Hepatocyte (in vitro differentiated cells): ENCODE results near the gene GLUL. TPM values are rescaled to one million over a fixed set of nuclear protein-coding genes. Genes with fewer than 3 reads are reported as not detected.

ENCODE experiments used
- DNase-seq: peaks from one replicate; pipeline ENCODE4 v3.0.0-alpha.2; 2016; ENCODE audit warnings: low spot score
- H2AFZ ChIP-seq: fragments of 200-600 bp; sonication (generic); 2 replicates; pipeline ENCODE4 v1.6.0; 2016; ENCODE audit warnings: antibody characterized with exemption, mild to moderate bottlenecking
- H3K27ac ChIP-seq: fragments of 200-600 bp; sonication (generic); 2 replicates; pipeline ENCODE4 v1.5.1; 2016; ENCODE audit warnings: mild to moderate bottlenecking
- H3K27me3 ChIP-seq: fragments of 200-600 bp; sonication (generic); 2 replicates; pipeline ENCODE4 v1.6.1; 2016
- H3K36me3 ChIP-seq: fragments of 200-600 bp; sonication (generic); replicated peaks from 2 replicates; pipeline ENCODE4 v1.5.1; 2016; ENCODE audit warnings: low read depth; ENCODE audit not compliant: insufficient read depth
- H3K4me1 ChIP-seq: fragments of 200-600 bp; sonication (generic); 2 replicates; pipeline ENCODE4 v1.5.1; 2016; ENCODE audit warnings: mild to moderate bottlenecking, moderate library complexity; ENCODE audit not compliant: insufficient read depth
- H3K4me2 ChIP-seq: fragments of 200-600 bp; sonication (generic); 2 replicates; pipeline ENCODE4 v1.6.0; 2016
- H3K4me3 ChIP-seq: fragments of 200-600 bp; sonication (generic); 2 replicates; pipeline ENCODE4 v1.5.1; 2016; ENCODE audit warnings: mild to moderate bottlenecking
- H3K79me2 ChIP-seq: fragments of 200-600 bp; sonication (generic); 2 replicates; pipeline ENCODE4 v1.6.0; 2017; ENCODE audit warnings: mild to moderate bottlenecking
- H3K9me2 ChIP-seq: fragments of 200-600 bp; sonication (generic); replicated peaks from 2 replicates; pipeline ENCODE4 v1.6.0; 2017; ENCODE audit warnings: mild to moderate bottlenecking; ENCODE audit not compliant: insufficient read depth
- H3K9me3 ChIP-seq: fragments of 200-600 bp; sonication (generic); 2 replicates; pipeline ENCODE4 v1.5.1; 2016; ENCODE audit warnings: low read depth, mild to moderate bottlenecking
- H4K20me1 ChIP-seq: fragments of 200-600 bp; sonication (generic); 2 replicates; pipeline ENCODE4 v1.6.0; 2016; ENCODE audit warnings: mild to moderate bottlenecking; ENCODE audit not compliant: insufficient read depth, poor library complexity, severe bottlenecking
- EZH2 ChIP-seq: fragments of 200-600 bp; sonication (generic); IDR thresholded peaks from 2 replicates; pipeline ENCODE4 v1.6.1; 2016; ENCODE audit warnings: antibody characterized with exemption, mild to moderate bottlenecking, borderline replicate concordance
- EZH2phosphoT487 ChIP-seq: fragments of 200-600 bp; sonication (generic); IDR thresholded peaks from one replicate; pipeline ENCODE4 v1.6.1; 2018; ENCODE audit warnings: antibody characterized with exemption, mild to moderate bottlenecking, low read depth, moderate library complexity; ENCODE audit not compliant: unreplicated experiment, severe bottlenecking
- WGBS: methylation state at CpG from one replicate; pipeline ENCODE4 v1.1.6; 2016; ENCODE audit warnings: low lambda C conversion rate; ENCODE audit errors: missing lambda C conversion rate; 5-methylcytosine and 5-hydroxymethylcytosine counted together
- polyA plus RNA-seq: library from polyadenylated mRNA; unstranded; fragments of >200 nt; fragmentation: Nextera tagmentation; extraction: Ambion mirVana; gene quantifications from 2 replicates; pipeline ENCODE4 v1.2.1, GENCODE V29; 2016
- total RNA-seq: library from RNA; depleted of rRNA; stranded (reverse); fragments of >200 nt; gene quantifications from 2 replicates; pipeline ENCODE4 v1.2.3, GENCODE V29; 2014
- TF ChIP-seq, protein P1 (sequence below): fragments of 200-600 bp; sonication (generic); IDR thresholded peaks from 2 replicates; pipeline ENCODE4 v1.5.1; 2016; ENCODE audit warnings: antibody characterized with exemption, mild to moderate bottlenecking; ENCODE audit not compliant: poor library complexity

GLUL gene
- total and polyA plus RNA-seq, 2 experiments from 2014 or later = 747 to 846 TPM

- peaks cover 18% of the 10 kb centered on the region for H3K4me1 ChIP-seq
- no peak for TF ChIP-seq EZH2
- TF ChIP-seq, protein P1, sequence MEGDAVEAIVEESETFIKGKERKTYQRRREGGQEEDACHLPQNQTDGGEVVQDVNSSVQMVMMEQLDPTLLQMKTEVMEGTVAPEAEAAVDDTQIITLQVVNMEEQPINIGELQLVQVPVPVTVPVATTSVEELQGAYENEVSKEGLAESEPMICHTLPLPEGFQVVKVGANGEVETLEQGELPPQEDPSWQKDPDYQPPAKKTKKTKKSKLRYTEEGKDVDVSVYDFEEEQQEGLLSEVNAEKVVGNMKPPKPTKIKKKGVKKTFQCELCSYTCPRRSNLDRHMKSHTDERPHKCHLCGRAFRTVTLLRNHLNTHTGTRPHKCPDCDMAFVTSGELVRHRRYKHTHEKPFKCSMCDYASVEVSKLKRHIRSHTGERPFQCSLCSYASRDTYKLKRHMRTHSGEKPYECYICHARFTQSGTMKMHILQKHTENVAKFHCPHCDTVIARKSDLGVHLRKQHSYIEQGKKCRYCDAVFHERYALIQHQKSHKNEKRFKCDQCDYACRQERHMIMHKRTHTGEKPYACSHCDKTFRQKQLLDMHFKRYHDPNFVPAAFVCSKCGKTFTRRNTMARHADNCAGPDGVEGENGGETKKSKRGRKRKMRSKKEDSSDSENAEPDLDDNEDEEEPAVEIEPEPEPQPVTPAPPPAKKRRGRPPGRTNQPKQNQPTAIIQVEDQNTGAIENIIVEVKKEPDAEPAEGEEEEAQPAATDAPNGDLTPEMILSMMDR = no peak
- no peak for TF ChIP-seq EZH2phosphoT487
- H2AFZ ChIP-seq = no peak overlapping the region
- no peak overlapping the region for H3K4me3 ChIP-seq
- no peak overlapping the region for H3K27ac ChIP-seq
- no peaks in the 10 kb centered on the region for H3K36me3 ChIP-seq
- peaks cover 21% of the 10 kb centered on the region for H4K20me1 ChIP-seq
- H3K79me2 ChIP-seq = peaks cover 33% of the 10 kb centered on the region
- H3K9me3 ChIP-seq = no peaks in the 10 kb centered on the region
- H3K27me3 ChIP-seq = no peaks in the 10 kb centered on the region
- WGBS = 54% methylated on average over 5 of the region's 5 CpGs
- H3K4me2 ChIP-seq = no peak overlapping the region
- DNase-seq = no peak
- no peaks in the 10 kb centered on the region for H3K9me2 ChIP-seq
These were observed 2.6 kb upstream of the GLUL start for GRCh38 chr1:182394055-182394775.

GRCh38 chr1:182392050-182393028, 749 bp upstream of the GLUL start:
- peaks cover 39% of the 10 kb centered on the region for H4K20me1 ChIP-seq
- H2AFZ ChIP-seq = peak overlapping the region; percentile 77
- H3K79me2 ChIP-seq = peaks cover 52% of the 10 kb centered on the region
- no peaks in the 10 kb centered on the region for H3K9me3 ChIP-seq
- H3K27ac ChIP-seq = peak overlapping the region; percentile 98
- H3K36me3 ChIP-seq = no peaks in the 10 kb centered on the region
- peak overlapping the region; percentile 86 for H3K4me2 ChIP-seq
- TF ChIP-seq, protein P1 = no peak
- TF ChIP-seq EZH2 (no peak), EZH2phosphoT487 (no peak)
- no peaks in the 10 kb centered on the region for H3K27me3 ChIP-seq
- WGBS = 19% methylated on average over 33 of the region's 47 CpGs
- peak overlapping the region; percentile 64 for H3K4me3 ChIP-seq
- peaks cover 27% of the 10 kb centered on the region for H3K4me1 ChIP-seq
- peak; percentile 62 for DNase-seq
- no peaks in the 10 kb centered on the region for H3K9me2 ChIP-seq

DNA sequence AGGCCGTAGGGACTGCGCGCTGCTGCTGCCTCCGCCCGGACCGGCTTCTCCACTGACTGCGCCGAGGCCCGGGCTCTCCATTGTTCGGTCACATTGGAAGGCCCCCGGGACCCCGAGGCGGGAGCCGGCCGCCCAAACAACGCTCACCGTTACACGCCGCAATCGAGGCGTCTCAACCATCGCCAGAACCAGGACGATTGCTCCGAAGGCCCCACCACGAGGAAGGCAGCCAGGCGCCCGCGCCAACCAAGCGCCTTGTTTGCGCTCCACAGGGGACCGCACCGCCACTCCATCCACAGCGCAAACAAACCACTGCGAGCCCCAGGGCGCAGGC, 595 bp downstream of the GLUL start:
- Histone ChIP-seq H3K27ac (peak overlapping the region; percentile 98), H3K9me3 (no peaks in the 10 kb centered on the region), H3K4me2 (peak overlapping the region; percentile 86), H2AFZ (peak overlapping the region; percentile 31), H4K20me1 (peaks cover 53% of the 10 kb centered on the region), H3K4me1 (peaks cover 21% of the 10 kb centered on the region), H3K79me2 (peaks cover 66% of the 10 kb centered on the region), H3K36me3 (peaks cover 10% of the 10 kb centered on the region), H3K4me3 (peak overlapping the region; percentile 83), H3K27me3 (no peaks in the 10 kb centered on the region), H3K9me2 (no peaks in the 10 kb centered on the region)
- DNase-seq = no peak
- no peak for TF ChIP-seq EZH2phosphoT487
- TF ChIP-seq, protein P1 = no peak
- TF ChIP-seq EZH2 = no peak
- under 1% methylated on average over 31 of the region's 35 CpGs for WGBS
